Measurements from ENCODE around the gene GNB1L. TPM values are rescaled to one million over a fixed set of nuclear protein-coding genes. Genes with fewer than 3 reads are reported as not detected.

Gene GNB1L
- polyA plus RNA-seq, 1 experiment = 3.6 TPM

DNA sequence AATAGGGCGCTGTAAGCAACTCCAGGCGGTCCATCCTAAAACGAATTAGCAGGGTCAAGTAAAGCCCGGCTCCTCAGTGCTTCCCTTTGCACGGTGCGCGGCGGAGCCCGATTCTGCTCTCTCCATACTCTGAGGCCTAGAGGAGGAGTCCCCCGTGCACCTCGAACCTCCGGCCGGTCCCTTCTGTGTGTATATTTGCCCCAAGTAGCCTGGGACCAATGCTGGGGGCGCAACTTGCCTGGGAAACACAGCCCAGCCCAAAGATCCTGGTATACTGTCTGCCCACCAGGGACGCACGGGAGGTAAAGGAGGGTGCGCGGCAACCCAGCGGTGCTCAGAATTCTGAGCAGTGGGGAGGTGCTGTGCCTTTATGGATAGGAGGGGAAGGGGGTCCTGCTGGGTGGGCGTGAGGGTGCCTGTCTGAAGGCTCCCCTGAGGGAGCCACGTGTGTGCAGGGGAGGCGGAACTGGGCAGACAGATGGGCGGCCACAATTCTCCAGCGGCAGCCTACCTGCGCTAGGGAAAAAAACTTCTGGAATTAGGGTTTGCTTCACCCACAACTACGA, 98.9 kb downstream of the GNB1L start:
- ChIA-PET CTCF (interaction anchor here (0.8 to 4.0 kb wide), 7 partner anchors 11 to 155 kb away, joined by 3 to 22 read pairs (median 3); no protein-coding TSS in a partner anchor), POLR2A (no interaction called here)
- Histone ChIP-seq H3K36me3 (ENCODE audit: control insufficient read depth, insufficient read depth, low read length) (no peaks in the 10 kb centered on the region), H3K4me3 (ENCODE audit: low read depth, low read length) (no peak overlapping the region), H3K27me3 (ENCODE audit: control insufficient read depth, insufficient read depth, low read length) (peaks cover 40% of the 10 kb centered on the region)
- DNase-seq (ENCODE audit: low read depth) = no peak
- TF ChIP-seq, protein P1, sequence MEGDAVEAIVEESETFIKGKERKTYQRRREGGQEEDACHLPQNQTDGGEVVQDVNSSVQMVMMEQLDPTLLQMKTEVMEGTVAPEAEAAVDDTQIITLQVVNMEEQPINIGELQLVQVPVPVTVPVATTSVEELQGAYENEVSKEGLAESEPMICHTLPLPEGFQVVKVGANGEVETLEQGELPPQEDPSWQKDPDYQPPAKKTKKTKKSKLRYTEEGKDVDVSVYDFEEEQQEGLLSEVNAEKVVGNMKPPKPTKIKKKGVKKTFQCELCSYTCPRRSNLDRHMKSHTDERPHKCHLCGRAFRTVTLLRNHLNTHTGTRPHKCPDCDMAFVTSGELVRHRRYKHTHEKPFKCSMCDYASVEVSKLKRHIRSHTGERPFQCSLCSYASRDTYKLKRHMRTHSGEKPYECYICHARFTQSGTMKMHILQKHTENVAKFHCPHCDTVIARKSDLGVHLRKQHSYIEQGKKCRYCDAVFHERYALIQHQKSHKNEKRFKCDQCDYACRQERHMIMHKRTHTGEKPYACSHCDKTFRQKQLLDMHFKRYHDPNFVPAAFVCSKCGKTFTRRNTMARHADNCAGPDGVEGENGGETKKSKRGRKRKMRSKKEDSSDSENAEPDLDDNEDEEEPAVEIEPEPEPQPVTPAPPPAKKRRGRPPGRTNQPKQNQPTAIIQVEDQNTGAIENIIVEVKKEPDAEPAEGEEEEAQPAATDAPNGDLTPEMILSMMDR (IDR thresholded peaks at IDR 0.05; ENCODE audit: insufficient read depth, low read depth, low read length) = no peak

DNA sequence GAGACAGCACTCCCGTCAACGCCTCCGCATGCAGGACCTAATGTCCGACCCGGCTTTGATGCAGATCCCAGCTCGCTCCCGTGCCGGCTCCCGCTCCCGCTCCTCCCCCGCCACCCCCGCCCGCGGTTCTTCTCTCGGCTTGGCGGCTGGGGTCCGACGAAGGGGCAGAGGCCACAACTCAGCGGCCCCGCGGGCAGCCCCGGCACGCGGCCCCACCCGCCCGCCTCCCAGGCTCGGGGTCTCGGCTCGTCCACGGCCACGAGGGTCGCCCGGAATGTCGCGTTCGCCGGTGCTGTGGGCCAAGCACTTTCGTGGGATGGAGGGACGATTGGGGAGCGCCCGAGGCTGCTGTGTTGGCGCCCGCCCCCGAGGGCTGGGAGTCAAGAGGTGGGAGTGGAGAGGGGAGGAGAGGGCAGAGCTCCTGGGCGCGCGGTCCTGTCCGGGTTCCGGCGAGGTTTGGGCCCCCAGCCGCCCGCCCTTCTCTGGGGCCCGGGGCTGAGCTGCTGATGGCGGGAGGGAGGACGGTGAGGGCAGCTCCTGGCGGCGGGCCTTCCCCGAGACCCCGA, 99.4 kb downstream of the GNB1L start:
- no peak for DNase-seq (ENCODE audit: low read depth)
- ChIA-PET CTCF (interaction anchor here (1.8 to 4.0 kb wide), 2 partner anchors 24 to 156 kb away, joined by 12 to 22 read pairs; no protein-coding TSS in a partner anchor), POLR2A (no interaction called here)
- Histone ChIP-seq H3K36me3 (ENCODE audit: control insufficient read depth, insufficient read depth, low read length) (no peaks in the 10 kb centered on the region), H3K27me3 (ENCODE audit: control insufficient read depth, insufficient read depth, low read length) (peaks cover 40% of the 10 kb centered on the region), H3K4me3 (ENCODE audit: low read depth, low read length) (no peak overlapping the region)
- TF ChIP-seq, protein P1 (IDR thresholded peaks at IDR 0.05; ENCODE audit: insufficient read depth, low read depth, low read length) = no peak

DNA sequence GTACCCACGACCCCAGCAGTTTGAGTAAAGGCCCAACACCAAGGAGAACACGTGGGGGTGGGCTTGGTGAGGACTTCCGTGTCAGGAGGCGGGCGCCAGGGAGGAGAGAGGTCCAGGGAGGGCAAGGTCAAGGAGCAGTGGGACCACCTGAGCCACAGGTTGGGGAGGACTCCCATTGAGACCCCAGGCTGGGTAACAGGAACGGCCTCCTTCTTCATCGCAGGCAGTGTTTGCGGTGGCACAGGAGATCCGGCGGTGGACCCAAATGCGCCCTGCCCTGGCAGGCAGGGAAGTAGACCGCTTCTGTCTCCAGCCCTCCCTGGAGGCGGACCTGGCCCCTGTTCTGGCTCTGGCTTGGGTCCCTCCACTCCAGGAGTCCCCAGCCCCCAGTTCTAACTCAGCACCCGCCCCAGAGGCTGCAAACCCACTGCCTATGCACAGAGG, 100.0 kb downstream of the GNB1L start:
- no peak for DNase-seq (ENCODE audit: low read depth)
- ChIA-PET CTCF (interaction anchor here (2.8 to 4.0 kb wide), 2 partner anchors 24 kb away, joined by 9 to 22 read pairs; no protein-coding TSS in a partner anchor), POLR2A (no interaction called here)
- Histone ChIP-seq H3K4me3 (ENCODE audit: low read depth, low read length) (no peak overlapping the region), H3K27me3 (ENCODE audit: control insufficient read depth, insufficient read depth, low read length) (peaks cover 42% of the 10 kb centered on the region), H3K36me3 (ENCODE audit: control insufficient read depth, insufficient read depth, low read length) (no peaks in the 10 kb centered on the region)
- TF ChIP-seq, protein P1 (IDR thresholded peaks at IDR 0.05; ENCODE audit: insufficient read depth, low read depth, low read length) = no peak

DNA sequence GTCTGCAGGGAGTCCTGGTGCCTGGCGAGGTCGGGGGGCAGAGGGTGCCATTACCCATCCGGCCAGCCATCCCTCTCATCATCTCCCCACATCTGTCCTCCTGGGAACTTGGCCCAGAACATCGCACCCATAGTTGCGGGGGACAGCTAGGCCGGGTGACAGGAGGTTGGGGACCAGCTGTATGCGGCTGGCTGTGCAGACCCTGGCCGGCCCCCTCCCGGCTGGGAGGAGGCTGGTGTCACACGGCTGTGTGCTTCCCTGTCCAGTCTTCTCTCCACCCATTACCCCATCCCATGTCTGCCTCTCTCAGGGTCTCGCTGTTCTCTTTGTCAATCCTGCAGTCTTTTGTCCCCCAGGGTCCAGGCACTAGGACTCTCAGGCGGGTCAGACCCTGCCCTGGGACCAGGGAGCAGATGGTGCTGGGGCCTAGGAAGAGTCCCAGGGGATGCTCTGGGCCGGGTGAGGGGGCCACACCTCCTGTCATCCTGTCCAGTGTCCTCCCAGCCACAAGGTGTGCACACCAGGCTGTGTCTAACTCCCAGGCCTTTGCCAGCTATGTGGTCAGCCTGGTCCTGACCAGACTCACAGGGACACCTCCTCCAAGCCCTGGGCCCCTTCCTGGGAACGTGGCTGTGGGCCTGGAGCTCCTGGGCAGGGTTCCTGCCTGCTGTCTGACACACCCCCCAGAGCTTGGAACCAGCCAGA, 100.5 kb downstream of the GNB1L start:
- ChIA-PET POLR2A (no interaction called here), CTCF (interaction anchor here (0.8 to 2.8 kb wide), 3 partner anchors 17 to 44 kb away, joined by 3 to 9 read pairs (median 3); no protein-coding TSS in a partner anchor)
- Histone ChIP-seq H3K36me3 (ENCODE audit: control insufficient read depth, insufficient read depth, low read length) (no peaks in the 10 kb centered on the region), H3K4me3 (ENCODE audit: low read depth, low read length) (no peak overlapping the region), H3K27me3 (ENCODE audit: control insufficient read depth, insufficient read depth, low read length) (peaks cover 39% of the 10 kb centered on the region)
- no peak for DNase-seq (ENCODE audit: low read depth)
- TF ChIP-seq, protein P1 (IDR thresholded peaks at IDR 0.05; ENCODE audit: insufficient read depth, low read depth, low read length) = no peak

Measured in BJ (cell line).